ENCODE measurements around the gene MACROH2A1.

MACROH2A1 gene

DNA sequence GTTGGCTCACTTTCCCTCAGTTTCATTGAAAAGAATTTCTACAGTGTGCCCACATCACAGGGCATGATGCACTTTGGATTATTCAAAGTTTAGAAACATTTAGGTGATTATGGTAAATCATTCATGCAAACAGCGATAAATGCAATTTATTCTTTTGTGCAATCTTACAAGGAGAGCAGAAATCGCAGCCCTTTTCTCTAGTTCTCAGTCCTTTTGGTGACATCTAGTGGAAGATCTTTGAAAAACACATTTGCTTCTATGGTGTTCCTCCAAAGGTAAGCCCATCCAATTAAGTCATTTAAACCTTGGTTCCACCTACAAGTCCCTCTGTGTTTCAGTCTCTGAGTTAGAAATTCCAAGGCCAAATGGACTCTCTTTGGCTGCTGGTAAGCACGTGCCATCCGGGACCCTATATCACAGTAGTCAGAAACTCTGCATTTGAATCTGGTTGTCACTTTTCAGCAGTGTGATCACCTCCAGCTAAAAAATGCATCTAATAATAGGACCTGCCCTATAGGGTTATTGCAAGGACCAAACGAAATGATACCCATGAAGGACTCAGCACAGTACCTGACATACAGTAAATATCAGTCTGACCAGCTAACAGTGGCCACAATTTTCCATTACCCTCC, 66.4 kb downstream of the MACROH2A1 start:
- Histone ChIP-seq H3K4me1 (ENCODE audit: control insufficient read depth, low read length) (no peaks in the 10 kb centered on the region), H3K4me2 (ENCODE audit: low read length) (no peak overlapping the region), H3K79me2 (ENCODE audit: control insufficient read depth, low read length) (no peaks in the 10 kb centered on the region), H3K36me3 (ENCODE audit: control insufficient read depth, low read length) (peaks cover 56% of the 10 kb centered on the region), H3K9me2 (replicated peaks; ENCODE audit: control insufficient read depth, low read length) (no peaks in the 10 kb centered on the region), H3K27me3 (ENCODE audit: control insufficient read depth, low read length) (no peaks in the 10 kb centered on the region), H3K27ac (ENCODE audit: low read depth, low read length) (no peak overlapping the region), H3K4me3 (ENCODE audit: low read length) (no peak overlapping the region), H4K20me1 (ENCODE audit: control insufficient read depth, insufficient read depth, low read depth, low read length) (no peaks in the 10 kb centered on the region), H3F3A (ENCODE audit: control insufficient read depth, insufficient read depth) (peaks cover 15% of the 10 kb centered on the region), H3K9me3 (ENCODE audit: control insufficient read depth, insufficient read depth, low read length) (no peaks in the 10 kb centered on the region)
- TF ChIP-seq, protein P1, sequence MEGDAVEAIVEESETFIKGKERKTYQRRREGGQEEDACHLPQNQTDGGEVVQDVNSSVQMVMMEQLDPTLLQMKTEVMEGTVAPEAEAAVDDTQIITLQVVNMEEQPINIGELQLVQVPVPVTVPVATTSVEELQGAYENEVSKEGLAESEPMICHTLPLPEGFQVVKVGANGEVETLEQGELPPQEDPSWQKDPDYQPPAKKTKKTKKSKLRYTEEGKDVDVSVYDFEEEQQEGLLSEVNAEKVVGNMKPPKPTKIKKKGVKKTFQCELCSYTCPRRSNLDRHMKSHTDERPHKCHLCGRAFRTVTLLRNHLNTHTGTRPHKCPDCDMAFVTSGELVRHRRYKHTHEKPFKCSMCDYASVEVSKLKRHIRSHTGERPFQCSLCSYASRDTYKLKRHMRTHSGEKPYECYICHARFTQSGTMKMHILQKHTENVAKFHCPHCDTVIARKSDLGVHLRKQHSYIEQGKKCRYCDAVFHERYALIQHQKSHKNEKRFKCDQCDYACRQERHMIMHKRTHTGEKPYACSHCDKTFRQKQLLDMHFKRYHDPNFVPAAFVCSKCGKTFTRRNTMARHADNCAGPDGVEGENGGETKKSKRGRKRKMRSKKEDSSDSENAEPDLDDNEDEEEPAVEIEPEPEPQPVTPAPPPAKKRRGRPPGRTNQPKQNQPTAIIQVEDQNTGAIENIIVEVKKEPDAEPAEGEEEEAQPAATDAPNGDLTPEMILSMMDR (IDR thresholded peaks at IDR 0.05; ENCODE audit: low read depth, low read length, poor library complexity, severe bottlenecking): peak; percentile 62
- no peak for TF ChIP-seq EZH2phosphoT487 (IDR thresholded peaks at IDR 0.05; ENCODE audit: borderline replicate concordance, low read length)

DNA sequence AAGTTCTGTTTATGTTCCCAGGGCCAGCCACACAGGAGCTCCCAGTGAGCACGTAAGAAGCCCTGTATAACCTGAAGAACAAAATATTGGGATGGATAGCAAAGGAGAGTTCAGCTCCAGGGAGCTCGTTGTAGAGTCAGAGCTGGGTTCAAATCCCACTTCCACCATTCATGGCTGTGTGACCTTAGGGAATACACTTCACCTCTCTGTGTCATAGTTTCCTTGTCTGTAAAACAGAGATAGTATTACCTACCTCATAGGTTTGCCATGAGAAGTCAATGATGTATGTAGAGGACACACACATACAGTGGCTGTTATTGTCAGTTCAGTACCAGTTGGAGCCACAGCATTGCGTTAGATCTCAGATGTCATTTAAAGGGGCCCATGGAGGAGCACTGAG, 67.4 kb downstream of the MACROH2A1 start:
- H3K36me3 ChIP-seq (ENCODE audit: control insufficient read depth, low read length): peaks cover 45% of the 10 kb centered on the region
- no peaks in the 10 kb centered on the region for H3K27me3 ChIP-seq (ENCODE audit: control insufficient read depth, low read length)
- H3K4me2 ChIP-seq (ENCODE audit: low read length): no peak overlapping the region
- H3K4me3 ChIP-seq (ENCODE audit: low read length): no peak overlapping the region
- no peaks in the 10 kb centered on the region for H3K9me3 ChIP-seq (ENCODE audit: control insufficient read depth, insufficient read depth, low read length)
- TF ChIP-seq EZH2phosphoT487 (IDR thresholded peaks at IDR 0.05; ENCODE audit: borderline replicate concordance, low read length): no peak
- TF ChIP-seq, protein P1 (IDR thresholded peaks at IDR 0.05; ENCODE audit: low read depth, low read length, poor library complexity, severe bottlenecking): no peak
- H3K9me2 ChIP-seq (replicated peaks; ENCODE audit: control insufficient read depth, low read length): no peaks in the 10 kb centered on the region
- H3K4me1 ChIP-seq (ENCODE audit: control insufficient read depth, low read length): no peaks in the 10 kb centered on the region
- H3K79me2 ChIP-seq (ENCODE audit: control insufficient read depth, low read length): no peaks in the 10 kb centered on the region
- no peaks in the 10 kb centered on the region for H4K20me1 ChIP-seq (ENCODE audit: control insufficient read depth, insufficient read depth, low read depth, low read length)
- no peak overlapping the region for H3K27ac ChIP-seq (ENCODE audit: low read depth, low read length)
- H3F3A ChIP-seq (ENCODE audit: control insufficient read depth, insufficient read depth): peaks cover 15% of the 10 kb centered on the region

DNA sequence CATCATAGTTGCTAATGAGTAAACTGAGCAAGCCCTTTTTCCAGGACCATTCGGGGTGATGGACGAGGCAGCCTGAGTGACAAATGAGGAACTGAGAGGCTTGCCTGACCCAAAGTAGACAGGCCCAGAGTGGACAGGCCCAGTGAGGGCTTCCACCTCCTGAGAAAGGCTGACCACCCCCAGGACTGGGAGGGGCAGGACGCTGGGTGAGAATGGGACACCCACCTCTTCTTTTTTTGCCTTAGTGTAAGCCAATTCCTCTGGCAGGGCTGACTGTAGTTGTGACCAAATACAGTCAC, 68.3 kb downstream of the MACROH2A1 start:
- no peaks in the 10 kb centered on the region for H4K20me1 ChIP-seq (ENCODE audit: control insufficient read depth, insufficient read depth, low read depth, low read length)
- peaks cover 15% of the 10 kb centered on the region for H3F3A ChIP-seq (ENCODE audit: control insufficient read depth, insufficient read depth)
- TF ChIP-seq, protein P1 (IDR thresholded peaks at IDR 0.05; ENCODE audit: low read depth, low read length, poor library complexity, severe bottlenecking): no peak
- no peak for TF ChIP-seq EZH2phosphoT487 (IDR thresholded peaks at IDR 0.05; ENCODE audit: borderline replicate concordance, low read length)
- no peak overlapping the region for H3K4me2 ChIP-seq (ENCODE audit: low read length)
- H3K27me3 ChIP-seq (ENCODE audit: control insufficient read depth, low read length): no peaks in the 10 kb centered on the region
- peaks cover 37% of the 10 kb centered on the region for H3K36me3 ChIP-seq (ENCODE audit: control insufficient read depth, low read length)
- no peak overlapping the region for H3K4me3 ChIP-seq (ENCODE audit: low read length)
- no peak overlapping the region for H3K27ac ChIP-seq (ENCODE audit: low read depth, low read length)
- H3K4me1 ChIP-seq (ENCODE audit: control insufficient read depth, low read length): no peaks in the 10 kb centered on the region
- H3K9me2 ChIP-seq (replicated peaks; ENCODE audit: control insufficient read depth, low read length): no peaks in the 10 kb centered on the region
- no peaks in the 10 kb centered on the region for H3K79me2 ChIP-seq (ENCODE audit: control insufficient read depth, low read length)
- H3K9me3 ChIP-seq (ENCODE audit: control insufficient read depth, insufficient read depth, low read length): no peaks in the 10 kb centered on the region
